ENCODE results near the gene NAA20. TPM values are rescaled to one million over a fixed set of nuclear protein-coding genes. Genes with fewer than 3 reads are reported as not detected.

The NAA20 gene
- total and polyA plus RNA-seq, 2 donors (not counting 1 experiment from before 2014, with no cell fraction given): 20.3 to 27.1 TPM

- Histone ChIP-seq H2AFZ (ENCODE audit: insufficient read depth, low read depth, low read length, poor library complexity, severe bottlenecking) (no peak overlapping the region), H3K27me3 (replicated peaks in 1 of 4; ENCODE audit: control extremely low read depth in 1 of 4, control insufficient read depth in 3 of 4, insufficient read depth in 4 of 4, low read length in 3 of 4) (no peaks in the 10 kb centered on the region), H3K79me2 (ENCODE audit: control insufficient read depth, insufficient read depth, low read length) (no peaks in the 10 kb centered on the region), H3K4me3 (ENCODE audit: control extremely low read depth in 1 of 5, extremely low read depth in 1 of 5, insufficient read depth in 1 of 5, low read depth in 2 of 5, low read length in 4 of 5) (no peak overlapping the region), H3K4me2 (replicated peaks; ENCODE audit: low read depth, low read length, poor library complexity, severe bottlenecking) (no peak overlapping the region), H3K9ac (ENCODE audit: low read length) (no peak overlapping the region), H4K20me1 (ENCODE audit: control insufficient read depth, insufficient read depth, low read length, poor library complexity, severe bottlenecking) (no peaks in the 10 kb centered on the region), H3K9me3 (ENCODE audit: control extremely low read depth in 1 of 3, control insufficient read depth in 2 of 3, insufficient read depth in 1 of 3, low read length in 2 of 3) (no peaks in the 10 kb centered on the region), H3K36me3 (replicated peaks in 1 of 2; ENCODE audit: control extremely low read depth in 1 of 2, control insufficient read depth in 1 of 2, extremely low read depth in 1 of 2, insufficient read depth in 2 of 2, low read length in 1 of 2) (no peaks in the 10 kb centered on the region), H3K4me1 (ENCODE audit: control insufficient read depth in 2 of 2, insufficient read depth in 2 of 2, low read length in 2 of 2) (no peaks in the 10 kb centered on the region), H3K27ac (ENCODE audit: low read length in 2 of 2) (no peak overlapping the region)
- no CpG with 5 or more reads among the region's 1 CpG for WGBS (ENCODE audit: insufficient coverage)
- TF ChIP-seq CTCF (IDR thresholded peaks at IDR 0.05) (no peak), EZH2 (IDR thresholded peaks at IDR 0.05; ENCODE audit: borderline replicate concordance, insufficient read depth, low read depth, low read length, poor library complexity, severe bottlenecking) (no peak)
- ChIA-PET POLR2A (no interaction called here), CTCF (interaction anchor here (0.9 to 4.5 kb wide), 4 partner anchors 56 to 207 kb away, joined by 3 to 60 read pairs (median 6); no protein-coding TSS in a partner anchor)
- ATAC-seq (ENCODE audit: low read depth) (no peak), DNase-seq (no peak)
- Mint-ChIP-seq H3K27ac (no peak overlapping the region), H3K4me1 (no peaks in the 10 kb centered on the region), H3K9me3 (ENCODE audit: insufficient read depth) (no peaks in the 10 kb centered on the region), H3K4me3 (no peak overlapping the region), H3K27me3 (peaks cover 9% of the 10 kb centered on the region)
- intact Hi-C loops (cut with micrococcal nuclease): no loop called here
These were observed 25.9 kb upstream of the NAA20 start for GRCh38 chr20:19991308-19991707.

DNA sequence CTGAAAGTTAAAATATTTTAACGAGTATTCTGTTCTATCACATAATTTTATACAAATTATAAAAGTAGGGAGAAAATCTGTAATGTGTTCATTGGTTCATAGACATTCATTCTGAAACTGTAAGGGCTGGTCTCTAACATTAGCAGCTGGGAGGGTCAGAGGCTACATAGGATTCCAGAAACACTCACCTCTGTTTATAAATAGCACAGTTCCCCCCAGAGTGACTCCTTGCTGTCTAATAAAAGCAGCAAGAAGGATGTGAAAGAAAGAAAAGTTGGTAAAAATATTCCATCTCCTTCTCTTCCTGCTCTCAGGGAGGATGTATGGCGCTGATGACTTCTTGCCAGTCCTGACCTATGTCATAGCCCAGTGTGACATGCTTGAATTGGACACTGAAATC lies 25.3 kb upstream of the NAA20 start:
- intact Hi-C loops (cut with micrococcal nuclease): no loop called here
- ChIA-PET CTCF (interaction anchor here (1.3 to 8.1 kb wide), 4 partner anchors 57 to 207 kb away, joined by 3 to 87 read pairs (median 34); no protein-coding TSS in a partner anchor), POLR2A (no interaction called here)

More for the DNA sequence above, 25.3 kb upstream of the NAA20 start:
- Histone ChIP-seq H3K4me3 (ENCODE audit: control extremely low read depth in 1 of 5, extremely low read depth in 1 of 5, insufficient read depth in 1 of 5, low read depth in 2 of 5, low read length in 4 of 5) (no peak overlapping the region), H3K27ac (ENCODE audit: low read length in 2 of 2) (no peak overlapping the region), H3K9me3 (ENCODE audit: control extremely low read depth in 1 of 3, control insufficient read depth in 2 of 3, insufficient read depth in 1 of 3, low read length in 2 of 3) (no peaks in the 10 kb centered on the region), H3K9ac (ENCODE audit: low read length) (no peak overlapping the region), H3K4me1 (ENCODE audit: control insufficient read depth in 2 of 2, insufficient read depth in 2 of 2, low read length in 2 of 2) (no peaks in the 10 kb centered on the region), H3K27me3 (replicated peaks in 1 of 4; ENCODE audit: control extremely low read depth in 1 of 4, control insufficient read depth in 3 of 4, insufficient read depth in 4 of 4, low read length in 3 of 4) (no peaks in the 10 kb centered on the region), H3K4me2 (replicated peaks; ENCODE audit: low read depth, low read length, poor library complexity, severe bottlenecking) (no peak overlapping the region), H3K36me3 (replicated peaks in 1 of 2; ENCODE audit: control extremely low read depth in 1 of 2, control insufficient read depth in 1 of 2, extremely low read depth in 1 of 2, insufficient read depth in 2 of 2, low read length in 1 of 2) (no peaks in the 10 kb centered on the region), H4K20me1 (ENCODE audit: control insufficient read depth, insufficient read depth, low read length, poor library complexity, severe bottlenecking) (no peaks in the 10 kb centered on the region), H2AFZ (ENCODE audit: insufficient read depth, low read depth, low read length, poor library complexity, severe bottlenecking) (no peak overlapping the region), H3K79me2 (ENCODE audit: control insufficient read depth, insufficient read depth, low read length) (no peaks in the 10 kb centered on the region)
- Mint-ChIP-seq H3K27me3 (peaks cover 12% of the 10 kb centered on the region), H3K9me3 (ENCODE audit: insufficient read depth) (no peaks in the 10 kb centered on the region), H3K4me3 (no peak overlapping the region), H3K4me1 (no peaks in the 10 kb centered on the region), H3K27ac (no peak overlapping the region)
- 80% methylated on average over 1 of the region's 2 CpGs for WGBS (ENCODE audit: insufficient coverage)
- ATAC-seq (ENCODE audit: low read depth): no peak
- no peak for DNase-seq
- TF ChIP-seq EZH2 (IDR thresholded peaks at IDR 0.05; ENCODE audit: borderline replicate concordance, insufficient read depth, low read depth, low read length, poor library complexity, severe bottlenecking) (no peak), CTCF (IDR thresholded peaks at IDR 0.05) (no peak)
